ENCODE measurements around the gene PALLD. TPM values are rescaled to one million over a fixed set of nuclear protein-coding genes. Genes with fewer than 3 reads are reported as not detected.
A peak's percentile ranks its signal among the peaks of the same experiment; 100 is the strongest.

Gene PALLD
- total RNA-seq, 1 donor from 2014 or later = 179 TPM

GRCh38 chr4:168629566-168629965 lies 132.7 kb downstream of the PALLD start:
- TF ChIP-seq CTCF (IDR thresholded peaks at IDR 0.05) = no peak
- intact Hi-C loops (cut with DNase I) = no loop called here
- ATAC-seq (no peak), DNase-seq (no peak)
- Histone ChIP-seq H3K36me3 (no peaks in the 10 kb centered on the region), H3K9me3 (no peaks in the 10 kb centered on the region), H3K4me1 (peaks cover 11% of the 10 kb centered on the region), H3K27me3 (peaks cover 15% of the 10 kb centered on the region), H3K27ac (no peak overlapping the region), H3K4me3 (no peak overlapping the region)

GRCh38 chr4:168630445-168631187 lies 133.8 kb downstream of the PALLD start:
- peak overlapping the region; percentile 39 for H3K27ac ChIP-seq
- peaks cover 11% of the 10 kb centered on the region for H3K4me1 ChIP-seq
- H3K36me3 ChIP-seq = no peaks in the 10 kb centered on the region
- DNase-seq = no peak
- no peaks in the 10 kb centered on the region for H3K9me3 ChIP-seq
- peaks cover 15% of the 10 kb centered on the region for H3K27me3 ChIP-seq
- H3K4me3 ChIP-seq = peak overlapping the region; percentile 63
- intact Hi-C loops (cut with DNase I) = no loop called here
- no peak for TF ChIP-seq CTCF (IDR thresholded peaks at IDR 0.05)
- ATAC-seq = no peak

GRCh38 chr4:168631241-168632162 lies 134.7 kb downstream of the PALLD start:
- peak; percentile 35 for TF ChIP-seq CTCF (IDR thresholded peaks at IDR 0.05)

GRCh38 chr4:168632301-168632725 lies 135.5 kb downstream of the PALLD start:
- no peaks in the 10 kb centered on the region for H3K9me3 ChIP-seq
- no peak for TF ChIP-seq CTCF (IDR thresholded peaks at IDR 0.05)
- peaks cover 21% of the 10 kb centered on the region for H3K4me1 ChIP-seq
- no peaks in the 10 kb centered on the region for H3K36me3 ChIP-seq
- H3K27ac ChIP-seq = peak overlapping the region; percentile 39
- DNase-seq (no peak), ATAC-seq (no peak)
- peaks cover 15% of the 10 kb centered on the region for H3K27me3 ChIP-seq
- intact Hi-C loops (cut with DNase I) = no loop called here
- peak overlapping the region; percentile 63 for H3K4me3 ChIP-seq

More at GRCh38 chr4:168631241-168632162, 134.7 kb downstream of the PALLD start:
- DNase-seq (peak; percentile 85), ATAC-seq (peak; percentile 95)
- peaks cover 16% of the 10 kb centered on the region for H3K4me1 ChIP-seq
- H3K27ac ChIP-seq = peak overlapping the region; percentile 39
- peak overlapping the region; percentile 63 for H3K4me3 ChIP-seq
- no peaks in the 10 kb centered on the region for H3K36me3 ChIP-seq
- intact Hi-C loops (cut with DNase I) = no loop called here
- no peaks in the 10 kb centered on the region for H3K9me3 ChIP-seq
- H3K27me3 ChIP-seq = peaks cover 15% of the 10 kb centered on the region

- no peak for TF ChIP-seq CTCF (IDR thresholded peaks at IDR 0.05)
- H3K27me3 ChIP-seq = peaks cover 15% of the 10 kb centered on the region
- intact Hi-C loops (cut with DNase I) = no loop called here
- ATAC-seq (no peak), DNase-seq (no peak)
- H3K36me3 ChIP-seq = no peaks in the 10 kb centered on the region
- peak overlapping the region; percentile 63 for H3K4me3 ChIP-seq
- no peak overlapping the region for H3K27ac ChIP-seq
- H3K4me1 ChIP-seq = peaks cover 22% of the 10 kb centered on the region
- no peaks in the 10 kb centered on the region for H3K9me3 ChIP-seq
Observed at GRCh38 chr4:168633064-168633463, 136.2 kb downstream of the PALLD start.

All from upper lobe of right lung (tissue), 1 donor.